NCI-H1092 treated with DMSO at 0.1 percent for 48 hours (cell line): ENCODE data around the gene MAN1A1.
A peak's percentile ranks its signal among the peaks of the same experiment; 100 is the strongest.
"Not testable (repeated sequence)": the region's sequence is repeated elsewhere in the genome, so short reads cannot be mapped to it uniquely, and the experiment has no call there.

Experiments used
- DNase-seq: peaks from one replicate; lab custom pipeline; 2025; lab: John Stamatoyannopoulos, UW

MAN1A1 gene

GRCh38 chr6:119349361-119350201 is at the start of gene MAN1A1:
Gene MAN1A1 (minus strand): TSS chr6:119349761. CDS start chr6:119349065, 696 bp downstream.
- DNase-seq, result peak; percentile 52

DNA sequence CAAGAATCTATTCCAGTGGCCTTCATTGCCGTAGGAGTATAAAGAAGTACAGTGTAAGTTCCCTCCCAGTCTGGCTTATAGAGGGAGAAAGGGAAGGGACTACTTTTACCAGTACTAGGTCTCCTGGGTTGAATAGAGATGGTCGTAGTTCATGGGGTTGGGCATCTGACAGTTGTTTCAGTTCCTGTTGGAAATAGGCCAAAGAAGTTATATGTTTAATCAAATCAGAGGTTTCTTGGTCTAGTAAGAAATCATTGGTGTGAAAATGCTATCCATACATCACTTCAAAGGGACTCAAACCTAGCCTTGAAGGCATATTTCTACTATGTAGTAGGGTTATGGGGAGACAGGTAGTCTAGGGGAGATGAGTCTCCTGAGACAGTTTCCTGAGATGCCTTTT is 45.6 kb upstream of the MAN1A1 start:
- DNase-seq, result no peak

- DNase-seq, result no peak
These were observed 40.8 kb upstream of the MAN1A1 start for GRCh38 chr6:119390247-119390793.

DNA sequence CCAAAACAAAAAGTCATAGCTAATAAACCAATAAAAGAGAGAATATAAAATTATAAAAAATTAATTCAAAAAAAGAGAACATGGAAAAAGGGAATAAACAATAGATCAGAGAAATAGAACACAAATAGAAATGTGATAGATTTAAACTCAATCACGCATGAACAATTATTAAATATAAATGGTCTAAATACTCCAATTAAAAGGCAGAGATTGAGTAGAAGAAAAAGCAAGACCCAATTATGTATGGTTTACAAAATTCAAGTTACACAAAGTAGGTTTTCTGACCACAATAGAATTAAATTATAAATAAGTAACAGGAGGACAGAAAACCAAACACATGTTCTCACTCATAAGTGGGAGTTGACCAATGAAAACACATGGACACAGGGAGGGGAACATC is 36.4 kb upstream of the MAN1A1 start:
- DNase-seq, result no peak

- DNase-seq, result no peak
These were observed 34.9 kb upstream of the MAN1A1 start for GRCh38 chr6:119384444-119384843.

DNA sequence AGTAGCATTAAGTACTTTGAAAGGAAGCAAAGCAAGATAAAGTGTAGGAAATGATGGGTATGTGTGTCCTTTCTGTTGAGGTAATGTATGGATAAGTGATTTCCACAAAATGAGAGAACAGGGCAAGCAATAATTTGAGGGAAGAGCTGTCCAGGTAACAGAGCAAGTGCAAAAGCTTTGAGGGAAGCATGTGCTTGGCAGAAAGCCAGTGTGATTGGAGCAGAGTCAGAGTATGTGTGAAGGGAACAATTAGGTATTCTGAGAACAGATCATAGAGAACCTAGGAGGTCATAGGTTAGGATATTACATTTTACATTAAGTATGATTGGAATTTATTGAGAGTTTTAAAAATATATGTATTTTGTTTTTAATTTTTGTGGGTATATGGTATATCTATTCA is 30.2 kb upstream of the MAN1A1 start:
- no peak for DNase-seq

- DNase-seq, result not testable (repeated sequence)
These were observed 27.5 kb upstream of the MAN1A1 start for GRCh38 chr6:119377043-119377442.

DNA sequence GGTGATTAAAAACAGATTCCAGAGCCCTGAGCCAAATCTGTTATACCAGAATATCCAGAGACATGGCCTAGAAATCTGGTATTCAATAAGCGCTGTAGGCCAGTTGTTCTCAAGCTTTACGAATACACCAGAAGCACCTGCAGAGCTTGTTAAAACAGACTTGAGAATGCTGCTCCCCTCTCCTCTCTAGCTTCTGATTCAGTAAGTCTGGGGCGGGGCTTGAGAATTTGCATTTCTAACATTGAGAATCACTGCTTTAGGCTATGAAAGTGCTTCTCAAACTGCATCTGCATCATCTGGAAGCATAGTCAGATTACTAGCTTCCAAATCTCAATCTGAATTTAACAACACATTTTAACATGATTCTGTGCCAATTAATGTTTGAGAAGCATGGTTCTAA is 20.5 kb upstream of the MAN1A1 start:
- DNase-seq, result no peak

GRCh38 chr6:119368921-119369320 is 19.4 kb upstream of the MAN1A1 start:
- no peak for DNase-seq

- DNase-seq, result no peak
These were observed 11.6 kb upstream of the MAN1A1 start for GRCh38 chr6:119361209-119361608.

DNA sequence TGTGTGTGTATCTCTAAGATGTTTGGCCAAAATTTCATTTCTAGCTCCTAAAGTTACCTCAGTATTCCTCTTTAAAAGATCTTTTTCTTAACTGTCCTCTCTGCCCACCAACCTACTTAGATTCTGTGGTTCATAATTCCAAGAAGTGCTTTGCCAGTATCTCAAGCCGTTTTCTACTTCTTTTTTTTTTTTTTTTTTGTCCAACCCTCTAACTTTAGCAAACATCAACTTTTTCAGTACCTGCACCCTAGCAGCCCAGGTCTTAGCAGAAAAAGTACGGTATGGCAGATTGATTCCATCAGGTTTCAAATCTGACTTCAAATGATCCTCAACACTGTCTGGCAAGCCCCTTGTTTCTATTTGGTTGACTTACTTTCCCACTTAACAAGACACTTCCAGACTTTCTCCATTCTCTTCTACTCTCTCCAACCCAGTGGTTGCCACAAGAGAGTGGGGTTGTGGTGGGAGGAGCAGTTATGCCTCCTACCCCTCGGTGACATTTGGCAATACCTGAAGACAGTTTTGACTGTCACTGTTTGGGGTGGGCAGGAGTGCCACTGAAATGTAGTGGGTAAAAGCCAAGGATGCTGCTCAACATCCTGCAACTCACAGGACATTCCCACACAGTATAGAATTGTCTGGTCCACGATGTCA is 10.8 kb upstream of the MAN1A1 start:
- DNase-seq, result no peak

- no peak for DNase-seq
These were observed 6.3 kb upstream of the MAN1A1 start for GRCh38 chr6:119355890-119356289.

GRCh38 chr6:119355157-119355556 is 5.6 kb upstream of the MAN1A1 start:
- no peak for DNase-seq

DNA sequence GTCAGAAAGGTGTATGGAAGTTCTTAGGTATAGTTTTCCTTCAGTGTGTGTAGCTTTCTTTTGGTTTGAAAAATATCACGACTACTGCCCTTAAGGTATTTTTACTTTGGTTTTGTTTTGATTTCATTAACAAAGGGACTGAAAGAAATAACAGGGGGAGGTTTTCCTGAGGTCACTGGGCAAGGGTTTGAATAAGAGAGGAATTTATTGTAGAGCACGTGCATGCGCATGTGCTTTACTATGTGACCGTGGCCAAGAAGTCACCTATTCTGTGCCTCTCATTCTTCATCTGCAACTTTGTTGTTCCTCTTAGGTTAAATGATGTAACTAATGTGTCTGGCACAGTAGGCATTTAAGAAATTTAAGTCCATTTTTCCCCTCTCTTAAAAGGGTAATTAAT is 4.1 kb upstream of the MAN1A1 start:
- DNase-seq, result no peak

DNA sequence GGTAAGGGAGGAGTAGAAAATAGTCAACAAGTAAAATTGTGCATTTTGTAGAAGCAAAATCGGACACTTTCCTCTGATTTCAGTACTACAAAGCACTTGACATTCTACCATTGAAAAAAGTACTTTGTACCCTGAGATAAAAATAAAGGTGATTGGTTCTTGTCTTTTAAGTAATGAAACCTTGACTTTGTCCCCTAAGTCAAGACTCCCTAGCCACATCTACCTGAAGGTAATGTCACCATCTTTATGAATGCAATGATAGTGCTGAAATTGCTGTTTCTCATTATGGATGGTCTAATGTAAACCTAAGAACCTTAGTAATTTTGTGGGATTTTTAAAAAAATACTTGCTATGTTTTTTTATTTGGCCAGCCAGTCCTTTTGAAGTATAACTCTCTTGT is 2.4 kb upstream of the MAN1A1 start:
- no peak for DNase-seq

DNA sequence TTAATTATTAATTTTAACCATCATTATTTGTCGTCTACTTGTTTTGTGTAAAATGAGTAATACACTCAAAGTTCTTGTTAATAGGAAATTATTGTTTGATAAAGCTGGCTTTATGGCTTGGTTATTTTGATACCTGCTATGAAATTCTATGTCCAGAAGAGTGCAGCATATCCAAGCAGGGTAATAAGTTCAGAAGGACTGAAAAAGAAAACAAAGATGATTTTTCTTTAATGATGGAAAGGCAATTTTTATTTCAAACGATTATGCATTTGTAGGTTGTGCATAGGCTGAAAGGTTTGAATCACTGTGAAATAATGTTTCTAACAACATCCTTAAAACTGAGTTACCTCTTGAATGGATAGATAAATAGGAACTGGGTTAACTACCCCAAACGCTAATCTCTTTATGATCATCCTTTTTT is 1.4 kb upstream of the MAN1A1 start:
- peak; percentile 10 for DNase-seq

DNA sequence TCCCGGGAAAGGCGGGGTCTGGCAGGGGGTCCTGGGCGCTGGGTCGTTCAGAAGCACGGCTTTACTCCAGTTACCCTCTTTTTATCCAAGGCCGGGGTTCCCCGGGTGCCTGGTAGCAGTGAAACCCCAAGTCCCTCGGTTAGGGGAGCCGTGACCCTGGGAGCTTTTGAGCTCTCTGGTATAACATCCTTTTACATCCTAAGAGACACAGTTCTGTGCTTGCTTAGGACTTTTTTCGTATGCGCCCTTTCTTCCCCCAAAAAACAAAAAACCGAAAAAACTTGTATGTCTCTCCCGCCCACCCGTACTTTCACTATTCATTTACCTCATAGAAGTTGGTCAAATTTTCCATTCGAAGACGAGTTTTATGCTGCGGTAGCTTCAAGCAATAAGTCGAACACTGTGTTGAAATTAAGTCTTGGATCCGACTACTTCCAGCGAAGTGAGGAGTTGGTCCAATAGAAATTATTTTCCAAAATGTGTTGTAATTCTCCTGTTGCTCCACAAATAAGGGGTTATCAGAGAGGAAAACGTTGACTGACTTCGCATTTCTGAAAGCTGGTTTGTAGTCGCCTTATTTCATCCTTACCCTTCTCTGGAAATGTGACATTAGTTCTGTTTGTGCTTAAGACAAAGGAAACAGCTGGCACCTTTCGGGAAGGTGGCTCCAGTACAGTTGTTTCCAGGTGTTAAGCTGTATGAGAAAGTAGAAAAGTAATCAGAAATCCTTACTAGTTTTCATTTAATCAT is 816 bp upstream of the MAN1A1 start:
- DNase-seq, result no peak

- no peak for DNase-seq
These were observed 707 bp downstream of the MAN1A1 start for GRCh38 chr6:119348748-119349360.

DNA sequence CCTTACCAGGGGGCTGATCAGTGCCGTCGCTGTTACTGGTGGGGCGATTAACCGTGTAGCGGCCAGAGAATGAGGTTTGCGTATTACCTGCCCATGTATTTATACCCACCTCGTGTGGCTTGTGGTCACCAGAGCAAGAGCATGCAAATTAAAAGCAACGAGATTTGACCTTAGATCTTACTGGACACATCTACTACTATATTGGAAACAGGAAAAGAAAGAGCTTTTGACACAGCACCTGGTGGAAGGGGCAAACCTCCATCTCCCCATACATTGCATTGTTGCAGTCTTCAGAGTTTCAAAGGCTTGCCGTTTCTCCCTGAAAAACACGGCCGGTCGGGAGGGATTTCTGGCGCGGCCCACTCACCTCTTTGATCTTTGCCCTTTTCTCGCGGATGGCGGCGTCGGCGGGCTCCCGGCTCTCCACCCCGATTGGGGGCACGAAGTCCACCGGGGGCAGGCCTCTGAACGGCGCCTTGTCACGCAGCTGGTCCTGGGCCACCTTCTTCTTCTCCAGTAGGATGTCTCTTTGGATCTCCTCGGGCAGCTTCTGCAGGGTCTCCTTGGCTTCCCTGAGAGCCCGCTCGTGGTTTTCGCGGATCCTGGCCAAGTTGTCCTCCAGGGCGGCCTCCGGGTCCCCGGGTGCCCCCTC is 1.3 kb downstream of the MAN1A1 start:
- DNase-seq, result no peak

- DNase-seq, result peak; percentile 3
These were observed 2.0 kb downstream of the MAN1A1 start for GRCh38 chr6:119347466-119348095.

DNA sequence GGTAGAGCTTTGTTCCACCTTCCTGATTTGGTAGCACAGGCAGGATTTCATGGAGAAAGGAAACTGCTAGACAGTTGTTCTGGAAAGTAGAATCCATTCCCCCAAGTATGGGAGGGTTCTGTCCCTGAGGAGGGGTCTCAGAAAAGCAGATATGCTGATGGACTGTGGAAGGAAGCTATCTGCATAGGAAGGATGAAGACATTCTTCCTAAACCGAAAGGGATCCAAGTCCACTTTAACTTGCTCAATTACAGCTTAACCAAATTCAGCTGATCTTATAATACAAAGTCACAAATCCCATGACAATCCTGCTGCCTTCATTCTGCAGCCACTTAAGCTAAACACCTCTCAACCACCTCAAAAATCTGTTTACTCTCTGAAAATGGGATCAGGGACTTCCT is 2.6 kb downstream of the MAN1A1 start:
- no peak for DNase-seq
